ENCODE data around the gene PEX16.

DNA sequence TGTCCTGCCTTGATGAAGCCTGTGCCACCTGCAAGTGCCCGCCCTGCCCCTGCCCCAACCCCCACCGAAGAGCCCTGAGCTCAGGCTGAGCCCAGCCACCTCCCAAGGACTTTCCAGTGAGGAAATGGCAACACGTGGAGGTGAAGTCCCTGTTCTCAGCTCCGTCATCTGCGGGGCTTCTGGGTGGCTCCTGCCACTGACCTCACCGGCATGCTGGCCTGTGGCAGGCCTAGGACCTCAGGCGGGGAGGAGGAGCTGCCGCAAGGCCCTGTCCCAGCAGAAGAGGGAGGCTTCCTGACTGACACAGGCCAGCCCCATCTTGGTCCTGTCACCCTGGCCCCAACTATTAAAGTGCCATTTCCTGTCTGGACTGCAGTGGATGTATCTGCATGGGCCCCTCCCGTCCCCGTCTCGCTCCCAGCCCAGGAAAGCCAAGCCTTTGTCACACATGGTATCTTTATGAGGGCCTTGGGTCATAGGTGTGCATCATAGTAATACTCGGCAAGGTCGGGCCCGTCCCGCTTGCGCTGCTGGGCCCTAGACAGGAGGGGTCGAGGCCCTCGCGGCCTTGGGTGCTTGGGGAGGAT, 11.5 kb downstream of the PEX16 start:
- TF ChIP-seq SIN3A (IDR thresholded peaks at IDR 0.05; ENCODE audit: low read depth) = no peak
- no peak for TF ChIP-seq POLR2AphosphoS5 (IDR thresholded peaks at IDR 0.05; ENCODE audit: low read depth, low read length)
- TF ChIP-seq, protein P1, sequence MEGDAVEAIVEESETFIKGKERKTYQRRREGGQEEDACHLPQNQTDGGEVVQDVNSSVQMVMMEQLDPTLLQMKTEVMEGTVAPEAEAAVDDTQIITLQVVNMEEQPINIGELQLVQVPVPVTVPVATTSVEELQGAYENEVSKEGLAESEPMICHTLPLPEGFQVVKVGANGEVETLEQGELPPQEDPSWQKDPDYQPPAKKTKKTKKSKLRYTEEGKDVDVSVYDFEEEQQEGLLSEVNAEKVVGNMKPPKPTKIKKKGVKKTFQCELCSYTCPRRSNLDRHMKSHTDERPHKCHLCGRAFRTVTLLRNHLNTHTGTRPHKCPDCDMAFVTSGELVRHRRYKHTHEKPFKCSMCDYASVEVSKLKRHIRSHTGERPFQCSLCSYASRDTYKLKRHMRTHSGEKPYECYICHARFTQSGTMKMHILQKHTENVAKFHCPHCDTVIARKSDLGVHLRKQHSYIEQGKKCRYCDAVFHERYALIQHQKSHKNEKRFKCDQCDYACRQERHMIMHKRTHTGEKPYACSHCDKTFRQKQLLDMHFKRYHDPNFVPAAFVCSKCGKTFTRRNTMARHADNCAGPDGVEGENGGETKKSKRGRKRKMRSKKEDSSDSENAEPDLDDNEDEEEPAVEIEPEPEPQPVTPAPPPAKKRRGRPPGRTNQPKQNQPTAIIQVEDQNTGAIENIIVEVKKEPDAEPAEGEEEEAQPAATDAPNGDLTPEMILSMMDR (IDR thresholded peaks at IDR 0.05 in 2 of 3, conservative IDR thresholded peaks at IDR 0.05 in 1 of 3; ENCODE audit: borderline replicate concordance in 1 of 3, insufficient read depth in 1 of 3, low read depth in 2 of 3, low read length in 2 of 3) = no peak
- TF ChIP-seq RAD21 (IDR thresholded peaks at IDR 0.05; ENCODE audit: low read depth) = no peak
- no peak for TF ChIP-seq POLR2A (IDR thresholded peaks at IDR 0.05; ENCODE audit: borderline replicate concordance, extremely low read depth, insufficient read depth, insufficient read length)
- TF ChIP-seq, protein P2, sequence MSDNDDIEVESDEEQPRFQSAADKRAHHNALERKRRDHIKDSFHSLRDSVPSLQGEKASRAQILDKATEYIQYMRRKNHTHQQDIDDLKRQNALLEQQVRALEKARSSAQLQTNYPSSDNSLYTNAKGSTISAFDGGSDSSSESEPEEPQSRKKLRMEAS (IDR thresholded peaks at IDR 0.05) = no peak
- TF ChIP-seq JUND (IDR thresholded peaks at IDR 0.05) = no peak
